H1 (cell line): ENCODE results near the gene GAB2. TPM values are rescaled to one million over a fixed set of nuclear protein-coding genes. Genes with fewer than 3 reads are reported as not detected.

ENCODE experiments used
- CTCF ChIA-PET: fragments of 300-600 bp; sonication (Branson Sonifier 250); formaldehyde crosslinking; loops from one replicate; lab custom pipeline; 2021; ENCODE audit not compliant: partially characterized antibody; lab: Charles Lee
- POLR2A ChIA-PET: fragments of 300-600 bp; sonication (Branson Sonifier 250); formaldehyde crosslinking; loops from one replicate; lab custom pipeline; 2021; ENCODE audit warnings: inconsistent platforms; ENCODE audit not compliant: partially characterized antibody; lab: Charles Lee
- DNase-seq, 2 experiments: peaks; one replicate each; pipeline versions ENCODE4 v3.0.0 to v3.0.0-alpha.2; 2010 to 2022; ENCODE audit warnings: low spot score in 2 of 2, low read depth in 1 of 2, mixed read lengths in 1 of 2
- FAIRE-seq: peaks from 2 replicates; lab custom pipeline; 2011; peaks lifted over from hg19 to GRCh38; lab: Jason Lieb, UNC
- H2AFZ ChIP-seq: 2 replicates; pipeline ENCODE4 v1.8.1; 2012; ENCODE audit warnings: low read length, inconsistent platforms
- H2AK5ac ChIP-seq: 2 replicates; pipeline ENCODE4 v1.6.1; 2013; ENCODE audit warnings: low read depth, low read length
- H2BK120ac ChIP-seq: replicated peaks from 2 replicates; pipeline ENCODE3; 2013; ENCODE audit warnings: low read depth, low read length, inconsistent platforms
- H2BK12ac ChIP-seq: 2 replicates; pipeline ENCODE4 v1.6.1; 2013; ENCODE audit warnings: low read depth, low read length
- H2BK15ac ChIP-seq: 2 replicates; pipeline ENCODE4 v1.6.1; 2013; ENCODE audit warnings: low read length
- H2BK20ac ChIP-seq: 2 replicates; pipeline ENCODE4 v1.6.1; 2013; ENCODE audit warnings: low read length
- H2BK5ac ChIP-seq: 2 replicates; pipeline ENCODE4 v1.6.1; 2013; ENCODE audit warnings: low read depth, low read length
- H3K14ac ChIP-seq: 2 replicates; pipeline ENCODE4 v1.6.1; 2013; ENCODE audit warnings: inconsistent platforms; ENCODE audit not compliant: insufficient read length
- H3K18ac ChIP-seq: 2 replicates; pipeline ENCODE4 v1.6.1; 2013; ENCODE audit warnings: low read length; ENCODE audit errors: extremely low read depth
- H3K23ac ChIP-seq: 2 replicates; pipeline ENCODE4 v1.6.1; 2013; ENCODE audit warnings: inconsistent platforms; ENCODE audit not compliant: insufficient read length
- H3K23me2 ChIP-seq: 2 replicates; pipeline ENCODE4 v1.6.1; 2013; ENCODE audit warnings: low read depth, low read length
- H3K27ac ChIP-seq: 2 replicates; pipeline ENCODE4 v1.6.1; 2011; ENCODE audit warnings: low read depth, low read length, inconsistent platforms
- H3K27me3 ChIP-seq, 4 experiments: replicated peaks in 1 of 4; 1 replicate in 1 of 4; 2 replicates in 3 of 4; pipeline versions ENCODE4 v1.6.1 to v1.8.1; 2011 to 2013; ENCODE audit warnings: low read length in 3 of 4, mild to moderate bottlenecking in 3 of 4, inconsistent platforms in 2 of 4, mixed read lengths in 2 of 4, moderate library complexity in 1 of 4; ENCODE audit not compliant: control insufficient read depth in 3 of 4, insufficient read depth in 3 of 4; ENCODE audit errors: extremely low read depth in 1 of 4
- H3K36me3 ChIP-seq, 4 experiments: 2 replicates each; pipeline versions ENCODE4 v1.6.1 to v1.8.1; 2011 to 2013; ENCODE audit warnings: mild to moderate bottlenecking in 4 of 4, low read length in 3 of 4, moderate library complexity in 2 of 4, control low read depth in 1 of 4, inconsistent platforms in 1 of 4; ENCODE audit not compliant: insufficient read depth in 4 of 4, control insufficient read depth in 2 of 4
- H3K4ac ChIP-seq: replicated peaks from 2 replicates; pipeline ENCODE3; 2013; ENCODE audit warnings: low read length, low read depth, mixed read lengths, inconsistent platforms; ENCODE audit not compliant: insufficient read length
- H3K4me1 ChIP-seq, 4 experiments: replicated peaks in 1 of 4; 1 replicate in 1 of 4; 2 replicates in 3 of 4; pipeline versions ENCODE4 v1.6.1 to v1.8.1; 2011 to 2013; ENCODE audit warnings: low read length in 3 of 4, inconsistent platforms in 2 of 4, mixed read lengths in 1 of 4; ENCODE audit not compliant: insufficient read depth in 4 of 4, control insufficient read depth in 3 of 4
- H3K4me2 ChIP-seq, 2 experiments: 2 replicates each; pipeline versions ENCODE4 v1.6.1 to v1.8.1; 2011 to 2013; ENCODE audit warnings: low read depth in 2 of 2, low read length in 2 of 2, control low read depth in 1 of 2, inconsistent platforms in 1 of 2, mild to moderate bottlenecking in 1 of 2; ENCODE audit not compliant: insufficient read depth in 1 of 2
- H3K4me3 ChIP-seq, 4 experiments: fragments of 200-600, 300-600 bp in 1 of 4; sonication (generic), shearing (Covaris generic), sonication (Bioruptor Twin) in 1 of 4; 2 replicates each; pipeline versions ENCODE4 v1.5.1 to v1.8.1; 2011 to 2016; ENCODE audit warnings: low read length in 4 of 4, low read depth in 3 of 4, control low read depth in 2 of 4, inconsistent platforms in 2 of 4, mild to moderate bottlenecking in 2 of 4, mixed read lengths in 1 of 4, moderate library complexity in 1 of 4; ENCODE audit not compliant: insufficient read depth in 2 of 4; ENCODE audit errors: extremely low read depth in 1 of 4
- H3K56ac ChIP-seq: replicated peaks from 2 replicates; pipeline ENCODE3; 2013; ENCODE audit warnings: low read depth, mild to moderate bottlenecking, mixed read lengths, low read length, inconsistent platforms; ENCODE audit not compliant: insufficient read length
- H3K79me1 ChIP-seq: 2 replicates; pipeline ENCODE4 v1.6.1; 2013; ENCODE audit warnings: low read depth, low read length, control low read depth
- H3K79me2 ChIP-seq, 2 experiments: 2 replicates each; pipeline versions ENCODE4 v1.6.1 to v1.8.1; 2012 to 2013; ENCODE audit warnings: low read length in 2 of 2, mild to moderate bottlenecking in 2 of 2, inconsistent platforms in 1 of 2; ENCODE audit not compliant: insufficient read depth in 2 of 2, control insufficient read depth in 1 of 2
- H3K9ac ChIP-seq, 4 experiments: replicated peaks in 1 of 4; 1 replicate in 1 of 4; 2 replicates in 3 of 4; pipeline versions ENCODE4 v1.6.1 to v1.8.1; 2011 to 2013; ENCODE audit warnings: low read depth in 3 of 4, low read length in 3 of 4, control low read depth in 2 of 4, mild to moderate bottlenecking in 2 of 4, moderate library complexity in 2 of 4, inconsistent platforms in 1 of 4; ENCODE audit errors: extremely low read depth in 1 of 4
- H3K9me3 ChIP-seq, 2 experiments: 2 replicates each; pipeline versions ENCODE4 v1.6.1 to v1.8.1; 2012 to 2013; ENCODE audit warnings: mild to moderate bottlenecking in 2 of 2, moderate library complexity in 2 of 2, control low read depth in 1 of 2, inconsistent platforms in 1 of 2, low read depth in 1 of 2, low read length in 1 of 2, mixed read lengths in 1 of 2; ENCODE audit not compliant: insufficient read depth in 2 of 2
- H4K20me1 ChIP-seq, 2 experiments: replicated peaks in 1 of 2; 2 replicates each; pipeline versions ENCODE3 to v1.8.1; 2011 to 2013; ENCODE audit warnings: inconsistent platforms in 2 of 2, low read length in 2 of 2, mild to moderate bottlenecking in 1 of 2; ENCODE audit not compliant: insufficient read depth in 2 of 2, control insufficient read depth in 1 of 2
- H4K5ac ChIP-seq: 2 replicates; pipeline ENCODE4 v1.6.1; 2013; ENCODE audit warnings: low read length, low read depth, mixed read lengths, inconsistent platforms; ENCODE audit not compliant: insufficient read length
- H4K8ac ChIP-seq: 2 replicates; pipeline ENCODE4 v1.8.0; 2013; ENCODE audit warnings: mild to moderate bottlenecking, moderate library complexity, low read length, inconsistent platforms; ENCODE audit not compliant: insufficient read depth; ENCODE audit errors: extremely low read depth
- H4K91ac ChIP-seq: replicated peaks from 2 replicates; pipeline ENCODE3; 2013; ENCODE audit warnings: low read length, mixed read lengths, inconsistent platforms; ENCODE audit not compliant: insufficient read length
- BCL11A ChIP-seq, 2 experiments: IDR thresholded peaks; one replicate each; pipeline ENCODE4 v1.6.1; 2011; ENCODE audit warnings: low read depth in 2 of 2, low read length in 2 of 2, mild to moderate bottlenecking in 2 of 2
- JUND ChIP-seq: IDR thresholded peaks from 2 replicates; pipeline ENCODE4 v1.6.1; 2011; ENCODE audit warnings: mild to moderate bottlenecking, improper control_type of control experiment, low read length
- KDM1A ChIP-seq: fragments of 200-600, 300-600 bp; sonication (generic); IDR thresholded peaks from 2 replicates; pipeline ENCODE4 v1.7.1; 2016; ENCODE audit warnings: mild to moderate bottlenecking, low read length, borderline replicate concordance
- NRF1 ChIP-seq: IDR thresholded peaks from 2 replicates; pipeline ENCODE4 v1.6.1; 2011; ENCODE audit warnings: mild to moderate bottlenecking, low read depth, low read length, improper control_type of control experiment
- SP1 ChIP-seq: IDR thresholded peaks from 2 replicates; pipeline ENCODE4 v1.6.1; 2011; ENCODE audit warnings: low read depth, low read length
- WGBS, 2 experiments: shearing (Covaris generic) in 1 of 2; methylation state at CpG; one replicate each; pipeline versions ENCODE4 v1.1.6 to v1.1.7; 2013 to 2015; ENCODE audit warnings: low lambda C conversion rate in 2 of 2, mixed read lengths in 2 of 2, inconsistent platforms in 1 of 2, low coverage in 1 of 2, missing lambda C conversion rate in 1 of 2; ENCODE audit not compliant: insufficient replicate concordance in 2 of 2, insufficient coverage in 1 of 2, insufficient read length in 1 of 2; ENCODE audit errors: extremely low coverage in 1 of 2, missing lambda C conversion rate in 1 of 2; 5-methylcytosine and 5-hydroxymethylcytosine counted together
- polyA plus RNA-seq, 7 experiments: library from polyadenylated mRNA; depleted of rRNA in 3 of 7; stranded (reverse) in 5 of 7; unstranded in 2 of 7; fragments of >200 nt in 5 of 7; fragments of 200-250 nt in 2 of 7; gene quantifications; 1 replicate in 5 of 7; 2 replicates in 1 of 7; 4 replicates in 1 of 7; pipeline versions ENCODE4 v1.2.1 to v1.2.3, GENCODE V29; 2011 to 2013; ENCODE audit warnings: missing spikeins in 2 of 7, mixed read lengths in 2 of 7
- total RNA-seq: library from RNA; stranded (reverse); fragmentation: NEBNext Ultra II Directional; extraction: Animal tissue kit (Norgen Biotek cat#: 25700); gene quantifications from 2 replicates; pipeline ENCODE4 v1.2.1, GENCODE V29; 2021

The GAB2 gene
- total and polyA plus RNA-seq, 2 of the 8 experiments (the other 6 are each of a cell fraction or from before 2014, with no cell fraction given): 6.3 to 14.0 TPM

DNA sequence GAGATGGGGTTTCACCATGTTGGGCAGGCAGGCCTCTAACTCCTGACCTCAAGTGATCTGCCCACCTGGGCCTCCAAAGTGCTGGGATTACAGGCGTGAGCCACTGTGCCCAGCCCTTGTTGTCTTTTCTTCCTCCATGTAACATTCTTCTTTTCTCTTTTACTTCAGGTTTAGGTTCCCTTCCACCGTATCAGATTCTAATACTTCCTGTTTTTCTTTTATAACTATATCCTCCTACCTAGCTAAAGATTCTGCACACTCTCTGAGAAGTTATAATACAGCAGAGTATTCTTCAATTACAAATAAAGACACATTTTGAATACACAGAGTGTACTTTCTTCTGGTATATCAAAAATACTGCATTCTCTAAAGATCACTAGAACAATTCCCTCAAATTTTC is 33.2 kb upstream of the GAB2 start:
- H4K8ac ChIP-seq: no peak overlapping the region
- FAIRE-seq (no peak), DNase-seq (no peak)
- H3K27me3 ChIP-seq: peaks cover 0 to 1% (median 0%) of the 10 kb centered on the region in 4 experiments; a peak in 1 of 7 replicates
- no peak overlapping the region for H3K9ac ChIP-seq
- no peak overlapping the region for H2BK15ac ChIP-seq
- no peaks in the 10 kb centered on the region for H3K79me2 ChIP-seq
- peaks cover 0 to 2% (median 0%) of the 10 kb centered on the region in 4 experiments; a peak in 3 of 8 replicates for H3K36me3 ChIP-seq
- no peak overlapping the region for H2BK5ac ChIP-seq
- H3K4me2 ChIP-seq: no peak overlapping the region
- H3K23me2 ChIP-seq: no peaks in the 10 kb centered on the region; the same call in 1 of the 2 replicates
- no peak overlapping the region for H2AFZ ChIP-seq
- CTCF ChIA-PET: no interaction called here
- no peak overlapping the region for H4K91ac ChIP-seq
- no peak overlapping the region for H2BK120ac ChIP-seq
- WGBS, 2 experiments: 91% methylated on average over 2 of the region's 2 CpGs; no CpG with 5 or more reads in 1 of the 2 experiments
- no peak for TF ChIP-seq BCL11A (IDR thresholded peaks at IDR 0.05; ENCODE audit: low read depth in 2 of 2, low read length in 2 of 2)
- no peak for TF ChIP-seq SP1
- no peak for TF ChIP-seq NRF1
- no peak for TF ChIP-seq JUND
- no peak for TF ChIP-seq KDM1A
- no peaks in the 10 kb centered on the region for H4K20me1 ChIP-seq
- H2AK5ac ChIP-seq: no peak overlapping the region
- no peaks in the 10 kb centered on the region for H3K9me3 ChIP-seq
- no peak overlapping the region for H4K5ac ChIP-seq
- H3K23ac ChIP-seq: no peak overlapping the region
- no peak overlapping the region for H2BK12ac ChIP-seq
- H3K56ac ChIP-seq: no peak overlapping the region
- H3K4me3 ChIP-seq: no peak overlapping the region
- no peak overlapping the region for H3K14ac ChIP-seq
- no peak overlapping the region for H3K27ac ChIP-seq
- no peak overlapping the region for H3K18ac ChIP-seq
- H2BK20ac ChIP-seq: no peak overlapping the region
- H3K79me1 ChIP-seq: no peaks in the 10 kb centered on the region
- H3K4me1 ChIP-seq: no peaks in the 10 kb centered on the region
- POLR2A ChIA-PET: no interaction called here
- H3K4ac ChIP-seq: no peak overlapping the region
